PFSK-1 (cell line): ENCODE data around the gene SLC17A8.

Experiments used
- POLR2AphosphoS5 ChIP-seq: IDR thresholded peaks from 2 replicates; pipeline ENCODE4 v1.6.1; 2012; ENCODE audit warnings: low read depth, mild to moderate bottlenecking, control low read depth, low read length, moderate library complexity
- SIN3A ChIP-seq: IDR thresholded peaks from 2 replicates; pipeline ENCODE4 v1.6.1; 2012; ENCODE audit warnings: mild to moderate bottlenecking, low read length, moderate library complexity, borderline replicate concordance; ENCODE audit not compliant: insufficient read depth
- TAF1 ChIP-seq: IDR thresholded peaks from 2 replicates; pipeline ENCODE4 v1.6.1; 2012; ENCODE audit warnings: low read length, control low read depth, borderline replicate concordance; ENCODE audit not compliant: insufficient read depth
- TF ChIP-seq, protein P1 (sequence below), 2 experiments: IDR thresholded peaks; 2 replicates each; pipeline versions ENCODE4 v1.6.1 to v1.8.0; 2011 to 2012; ENCODE audit warnings: low read depth in 2 of 2, low read length in 2 of 2, control low read depth in 1 of 2, inconsistent platforms in 1 of 2, mild to moderate bottlenecking in 1 of 2, moderate library complexity in 1 of 2; ENCODE audit not compliant: insufficient read depth in 1 of 2

DNA sequence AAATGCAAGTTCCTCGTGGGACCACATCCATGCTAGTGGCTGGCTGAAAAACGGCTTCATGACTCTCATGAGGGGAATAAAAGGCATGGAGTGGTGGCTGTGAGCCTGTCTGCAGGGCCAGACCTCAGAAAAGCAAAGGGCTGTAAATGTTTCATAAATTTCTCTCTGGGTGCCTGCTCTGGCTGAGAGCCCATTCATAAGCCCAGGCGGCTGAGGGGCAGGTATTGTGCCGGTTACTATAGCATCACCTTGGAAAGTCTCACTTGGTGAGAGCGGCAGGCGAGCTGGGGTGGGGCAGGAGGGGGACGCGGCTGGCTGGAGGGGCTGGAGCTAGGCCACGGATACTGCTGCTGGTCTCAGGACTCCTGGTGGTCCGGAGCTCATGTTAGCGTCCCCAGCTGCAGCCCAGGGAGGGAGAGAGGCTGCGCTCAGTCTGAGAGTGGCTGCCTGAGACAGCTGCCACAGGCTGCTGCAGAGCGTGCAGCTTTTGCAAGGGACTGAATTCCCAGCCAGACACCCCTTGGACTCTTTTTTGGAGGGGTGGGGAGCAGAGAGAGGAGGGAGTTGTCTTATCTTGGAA, at the start of gene SLC17A8:
- TF ChIP-seq, protein P1, sequence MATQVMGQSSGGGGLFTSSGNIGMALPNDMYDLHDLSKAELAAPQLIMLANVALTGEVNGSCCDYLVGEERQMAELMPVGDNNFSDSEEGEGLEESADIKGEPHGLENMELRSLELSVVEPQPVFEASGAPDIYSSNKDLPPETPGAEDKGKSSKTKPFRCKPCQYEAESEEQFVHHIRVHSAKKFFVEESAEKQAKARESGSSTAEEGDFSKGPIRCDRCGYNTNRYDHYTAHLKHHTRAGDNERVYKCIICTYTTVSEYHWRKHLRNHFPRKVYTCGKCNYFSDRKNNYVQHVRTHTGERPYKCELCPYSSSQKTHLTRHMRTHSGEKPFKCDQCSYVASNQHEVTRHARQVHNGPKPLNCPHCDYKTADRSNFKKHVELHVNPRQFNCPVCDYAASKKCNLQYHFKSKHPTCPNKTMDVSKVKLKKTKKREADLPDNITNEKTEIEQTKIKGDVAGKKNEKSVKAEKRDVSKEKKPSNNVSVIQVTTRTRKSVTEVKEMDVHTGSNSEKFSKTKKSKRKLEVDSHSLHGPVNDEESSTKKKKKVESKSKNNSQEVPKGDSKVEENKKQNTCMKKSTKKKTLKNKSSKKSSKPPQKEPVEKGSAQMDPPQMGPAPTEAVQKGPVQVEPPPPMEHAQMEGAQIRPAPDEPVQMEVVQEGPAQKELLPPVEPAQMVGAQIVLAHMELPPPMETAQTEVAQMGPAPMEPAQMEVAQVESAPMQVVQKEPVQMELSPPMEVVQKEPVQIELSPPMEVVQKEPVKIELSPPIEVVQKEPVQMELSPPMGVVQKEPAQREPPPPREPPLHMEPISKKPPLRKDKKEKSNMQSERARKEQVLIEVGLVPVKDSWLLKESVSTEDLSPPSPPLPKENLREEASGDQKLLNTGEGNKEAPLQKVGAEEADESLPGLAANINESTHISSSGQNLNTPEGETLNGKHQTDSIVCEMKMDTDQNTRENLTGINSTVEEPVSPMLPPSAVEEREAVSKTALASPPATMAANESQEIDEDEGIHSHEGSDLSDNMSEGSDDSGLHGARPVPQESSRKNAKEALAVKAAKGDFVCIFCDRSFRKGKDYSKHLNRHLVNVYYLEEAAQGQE (IDR thresholded peaks at IDR 0.05; ENCODE audit: insufficient read depth in 1 of 2, low read depth in 2 of 2, low read length in 2 of 2) = no peak
- TF ChIP-seq TAF1 (no peak), POLR2AphosphoS5 (no peak), SIN3A (no peak)
